Measurements from ENCODE around the gene CES4A.

CES4A gene

DNA sequence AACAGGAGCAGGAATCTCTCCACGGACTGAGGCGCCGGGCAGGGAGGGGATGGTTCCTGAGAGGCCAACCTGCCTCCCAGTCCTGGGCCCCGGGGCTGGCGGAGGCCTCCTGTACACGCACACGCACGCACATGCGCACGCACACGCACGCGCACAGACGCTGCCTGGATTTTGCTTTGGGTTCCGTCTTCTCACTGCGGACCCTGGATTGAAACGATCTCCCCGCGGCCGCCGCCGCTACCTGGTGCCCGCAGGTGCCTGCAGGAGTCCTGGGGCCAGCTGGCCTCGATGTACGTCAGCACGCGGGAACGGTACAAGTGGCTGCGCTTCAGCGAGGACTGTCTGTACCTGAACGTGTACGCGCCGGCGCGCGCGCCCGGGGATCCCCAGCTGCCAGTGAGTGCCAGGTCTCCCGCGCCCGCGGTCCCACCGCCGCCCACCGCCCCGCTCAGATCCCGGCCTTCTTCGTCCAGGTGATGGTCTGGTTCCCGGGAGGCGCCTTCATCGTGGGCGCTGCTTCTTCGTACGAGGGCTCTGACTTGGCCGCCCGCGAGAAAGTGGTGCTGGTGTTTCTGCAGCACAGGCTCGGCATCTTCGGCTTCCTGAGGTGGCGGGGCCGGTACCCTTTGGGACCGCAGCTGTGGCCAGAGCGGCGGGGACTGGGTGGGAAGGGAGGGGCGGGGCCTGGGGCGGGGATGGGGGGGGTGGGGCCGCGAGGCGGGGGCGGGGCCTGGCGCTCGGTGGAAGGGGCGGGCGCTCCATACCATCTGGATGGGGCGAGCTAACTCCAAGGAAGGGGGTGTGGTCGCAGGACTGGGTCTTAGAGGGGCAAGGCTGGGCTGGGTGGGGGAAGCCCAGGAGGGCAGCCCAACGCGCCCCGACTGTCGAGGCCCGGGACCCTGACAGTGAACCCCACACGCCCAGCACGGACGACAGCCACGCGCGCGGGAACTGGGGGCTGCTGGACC, 12.3 kb downstream of the CES4A start:
- TF ChIP-seq, protein P1, sequence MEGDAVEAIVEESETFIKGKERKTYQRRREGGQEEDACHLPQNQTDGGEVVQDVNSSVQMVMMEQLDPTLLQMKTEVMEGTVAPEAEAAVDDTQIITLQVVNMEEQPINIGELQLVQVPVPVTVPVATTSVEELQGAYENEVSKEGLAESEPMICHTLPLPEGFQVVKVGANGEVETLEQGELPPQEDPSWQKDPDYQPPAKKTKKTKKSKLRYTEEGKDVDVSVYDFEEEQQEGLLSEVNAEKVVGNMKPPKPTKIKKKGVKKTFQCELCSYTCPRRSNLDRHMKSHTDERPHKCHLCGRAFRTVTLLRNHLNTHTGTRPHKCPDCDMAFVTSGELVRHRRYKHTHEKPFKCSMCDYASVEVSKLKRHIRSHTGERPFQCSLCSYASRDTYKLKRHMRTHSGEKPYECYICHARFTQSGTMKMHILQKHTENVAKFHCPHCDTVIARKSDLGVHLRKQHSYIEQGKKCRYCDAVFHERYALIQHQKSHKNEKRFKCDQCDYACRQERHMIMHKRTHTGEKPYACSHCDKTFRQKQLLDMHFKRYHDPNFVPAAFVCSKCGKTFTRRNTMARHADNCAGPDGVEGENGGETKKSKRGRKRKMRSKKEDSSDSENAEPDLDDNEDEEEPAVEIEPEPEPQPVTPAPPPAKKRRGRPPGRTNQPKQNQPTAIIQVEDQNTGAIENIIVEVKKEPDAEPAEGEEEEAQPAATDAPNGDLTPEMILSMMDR (IDR thresholded peaks at IDR 0.05; ENCODE audit: low read depth, low read length) = no peak
- DNase-seq (ENCODE audit: extremely low read depth, low read depth) = no peak

DNA sequence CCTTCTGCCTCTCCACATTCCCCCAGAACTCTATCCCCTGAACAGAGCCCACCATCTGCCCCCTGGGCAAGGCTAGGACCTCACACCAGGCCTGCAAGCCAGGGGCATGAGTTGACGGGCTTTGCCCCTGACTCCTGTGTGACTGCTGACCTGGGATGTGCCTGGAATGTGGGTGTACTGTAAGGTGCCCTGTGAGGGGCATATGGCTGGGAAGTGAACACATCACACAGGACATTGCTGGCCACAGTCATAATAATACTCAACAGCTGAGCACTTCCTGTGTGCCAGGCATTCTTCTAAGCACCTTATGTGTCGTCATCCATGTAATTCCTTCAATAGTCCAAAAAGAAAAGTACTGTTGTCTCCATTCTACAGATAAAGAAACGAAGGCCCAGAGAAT, 13.3 kb downstream of the CES4A start:
- TF ChIP-seq, protein P1 (IDR thresholded peaks at IDR 0.05; ENCODE audit: low read depth, low read length) = no peak
- no peak for DNase-seq (ENCODE audit: extremely low read depth, low read depth)

DNA sequence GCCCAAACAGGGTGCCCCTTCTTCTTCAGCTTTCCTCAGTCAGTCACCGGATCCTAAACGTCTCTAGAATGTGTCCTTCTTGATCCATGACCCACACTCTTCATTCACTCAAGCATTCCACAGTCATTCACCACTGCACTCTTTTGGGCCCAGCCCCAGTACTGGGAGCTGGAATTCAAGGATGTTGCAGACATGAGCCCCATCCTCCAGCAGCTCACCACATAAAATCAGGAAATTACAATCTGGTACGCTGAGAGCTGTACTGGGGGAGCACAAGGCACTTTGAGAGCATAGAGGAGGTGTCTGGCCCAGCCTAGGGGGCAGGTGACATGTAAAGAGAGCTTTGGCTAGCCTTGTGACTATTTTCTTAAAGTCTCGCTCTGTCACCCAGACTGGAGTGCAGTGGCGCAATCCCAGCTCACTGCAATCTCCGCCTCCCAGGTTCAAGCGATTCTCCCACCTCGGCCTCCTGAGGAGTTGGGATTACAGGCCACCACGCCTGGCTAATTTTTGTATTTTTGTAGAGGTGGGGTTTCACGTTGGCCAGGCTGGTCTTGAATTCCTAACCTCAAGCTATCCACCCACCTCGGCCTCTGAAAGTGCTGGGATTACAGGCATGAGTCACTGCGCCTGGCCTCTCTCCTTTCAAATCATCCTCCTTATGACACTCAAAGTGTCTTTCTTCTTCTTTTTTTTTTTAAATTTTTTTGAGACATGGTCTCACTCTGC, 18.7 kb downstream of the CES4A start:
- TF ChIP-seq, protein P1 (IDR thresholded peaks at IDR 0.05; ENCODE audit: low read depth, low read length) = no peak
- no peak for DNase-seq (ENCODE audit: extremely low read depth, low read depth)

DNA sequence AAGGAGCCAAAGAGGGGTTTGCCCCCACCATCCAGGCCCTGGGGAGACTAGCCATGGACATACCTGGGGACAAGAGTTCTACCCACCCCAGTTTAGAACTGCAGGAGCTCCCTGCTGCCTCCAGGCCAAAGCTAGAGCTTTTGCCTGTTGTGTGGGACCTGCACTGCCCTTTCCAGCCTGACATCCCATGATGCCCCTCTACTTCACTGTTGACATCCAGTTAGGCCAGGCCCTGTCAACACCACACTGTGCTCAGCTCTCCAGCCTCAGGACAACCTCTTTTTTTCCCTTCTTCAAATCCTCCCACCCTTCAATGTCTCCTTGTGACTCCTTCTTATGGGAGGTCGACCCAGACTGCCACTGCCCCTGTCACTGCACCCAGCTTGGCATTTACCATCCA, 20.8 kb downstream of the CES4A start:
- DNase-seq (ENCODE audit: extremely low read depth, low read depth) = no peak

DNA sequence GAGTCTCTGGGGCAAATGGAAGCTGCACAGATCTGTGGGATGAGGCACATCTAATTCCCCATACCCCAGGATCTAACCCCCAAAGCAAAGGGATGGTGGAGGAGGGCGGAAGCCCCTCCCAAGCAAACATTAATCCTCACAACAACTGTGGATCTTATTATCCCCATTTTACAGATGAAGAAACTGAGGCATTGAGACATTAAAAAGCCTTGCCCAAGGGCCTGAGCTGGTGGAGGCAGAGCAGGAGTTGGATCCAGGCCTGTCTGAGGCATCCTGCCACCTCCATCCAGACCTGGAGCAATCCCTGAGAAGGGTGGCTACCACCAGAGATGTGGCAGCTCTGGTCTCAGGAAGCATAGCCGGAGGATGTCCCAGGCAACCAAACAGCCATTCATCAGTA, 22.9 kb downstream of the CES4A start:
- TF ChIP-seq, protein P1 (IDR thresholded peaks at IDR 0.05; ENCODE audit: low read depth, low read length) = no peak
- no peak for DNase-seq (ENCODE audit: extremely low read depth, low read depth)

More for the DNA sequence above, 20.8 kb downstream of the CES4A start:
- TF ChIP-seq, protein P1 (IDR thresholded peaks at IDR 0.05; ENCODE audit: low read depth, low read length) = no peak

DNA sequence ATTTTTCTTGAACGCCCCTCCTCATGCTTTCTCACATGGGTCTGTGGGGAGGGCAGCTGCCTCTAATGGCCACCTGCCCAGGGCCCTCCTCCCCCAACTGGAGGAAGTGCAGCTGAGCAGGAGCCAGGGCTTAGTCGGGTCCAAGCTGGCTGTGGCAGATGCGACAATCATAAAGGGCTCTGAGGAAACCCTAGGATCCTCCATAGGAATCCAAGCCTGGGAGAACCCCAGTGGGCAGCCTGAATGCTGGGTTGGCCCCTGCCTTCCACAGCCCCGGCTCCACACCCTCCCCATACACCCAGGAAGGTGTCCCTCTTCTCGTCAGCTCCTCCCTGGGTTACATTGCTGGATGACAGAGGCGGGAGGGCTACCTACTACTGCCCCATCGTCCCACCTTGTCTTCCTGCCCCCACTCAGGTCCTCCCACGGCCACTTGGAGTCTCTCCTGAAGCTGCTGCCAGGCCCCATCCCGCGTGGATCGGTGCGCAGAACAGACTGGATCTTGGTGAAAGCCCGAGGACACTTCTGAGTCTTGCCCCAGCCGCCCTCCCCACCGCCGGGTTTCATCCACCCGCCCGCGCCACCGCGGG, 24.9 kb downstream of the CES4A start:
- TF ChIP-seq, protein P1 (IDR thresholded peaks at IDR 0.05; ENCODE audit: low read depth, low read length) = no peak

More for the DNA sequence above, 24.9 kb downstream of the CES4A start:
- no peak for DNase-seq (ENCODE audit: extremely low read depth, low read depth)

All from AG09319 (cell line).